Measurements from ENCODE around the gene SOX1.

DNA sequence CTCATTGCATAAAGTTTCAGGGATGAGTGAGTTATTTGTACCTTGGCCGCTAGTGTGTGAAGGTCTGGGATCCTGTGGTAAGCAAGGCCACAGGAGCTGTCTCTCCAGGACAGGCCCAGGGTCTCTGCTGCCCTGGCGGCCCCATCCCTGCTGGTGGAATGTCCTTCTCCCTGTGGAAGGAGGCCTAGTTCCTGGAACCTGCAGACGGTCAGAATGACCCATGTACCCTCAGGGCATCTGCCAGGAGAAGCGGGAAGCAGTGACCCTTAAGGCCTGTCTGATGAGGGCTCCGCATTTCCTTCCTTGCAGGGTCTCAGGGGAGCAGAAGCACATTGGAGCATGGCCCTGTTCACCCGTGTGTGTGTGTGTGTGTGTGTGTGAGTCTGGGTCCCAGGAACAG lies 32.1 kb upstream of the SOX1 start:
- TF ChIP-seq EZH2 (IDR thresholded peaks at IDR 0.05; ENCODE audit: insufficient read depth, poor library complexity, severe bottlenecking) (no peak), EZH2phosphoT487 (IDR thresholded peaks at IDR 0.05; ENCODE audit: insufficient read depth, low read depth) (no peak)
